Suprapubic skin (tissue), 3 donors: Measurements from ENCODE around the gene PTPRN2.

ENCODE experiments used
- POLR2A ChIP-seq, 2 donors: fragments of 450-650 bp; IDR thresholded peaks; one replicate each; pipeline ENCODE4 v1.6.1; 2017; ENCODE audit warnings: antibody characterized with exemption in 2 of 2, mild to moderate bottlenecking in 2 of 2, moderate library complexity in 2 of 2
- TF ChIP-seq, protein P1 (sequence below), 2 donors: fragments of 200-600 bp in 1 of 2; fragments of 450-650 bp in 1 of 2; sonication (generic) in 1 of 2; IDR thresholded peaks; one replicate each; pipeline ENCODE4 v1.5.1; 2016 to 2019; ENCODE audit warnings: antibody characterized with exemption in 2 of 2, mild to moderate bottlenecking in 1 of 2, moderate library complexity in 1 of 2

DNA sequence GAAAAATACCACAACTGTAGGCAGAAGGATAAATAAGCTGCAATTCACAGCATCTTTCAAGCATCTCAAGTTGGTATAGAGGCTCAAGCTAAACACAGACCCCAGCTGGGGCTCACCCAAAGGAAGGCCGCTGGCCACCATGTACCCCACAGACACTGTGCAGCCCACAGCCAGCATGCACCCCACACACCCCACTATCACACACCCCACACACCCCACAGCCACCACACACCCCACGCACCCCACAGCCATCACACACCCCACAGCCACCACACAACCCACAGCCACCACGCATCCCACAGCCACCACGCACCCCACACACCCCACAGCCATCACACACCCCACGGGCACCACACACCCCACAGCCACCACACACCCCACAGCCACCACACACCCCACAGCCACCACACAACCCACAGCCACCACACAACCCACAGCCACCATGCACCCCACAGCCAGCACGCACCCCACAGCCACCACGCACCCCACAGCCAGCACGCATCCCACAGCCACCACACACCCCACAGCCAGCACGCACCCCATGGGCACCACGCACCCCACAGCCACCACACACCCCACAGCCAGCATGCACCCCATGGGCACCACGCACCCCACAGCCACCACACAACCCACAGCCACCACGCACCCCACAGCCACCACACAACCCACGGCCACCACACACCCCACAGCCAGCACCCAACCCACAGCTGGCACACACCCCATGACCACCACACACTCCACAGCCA, 1036.1 kb downstream of the PTPRN2 start:
- no peak for TF ChIP-seq POLR2A (IDR thresholded peaks at IDR 0.05)
- TF ChIP-seq, protein P1, sequence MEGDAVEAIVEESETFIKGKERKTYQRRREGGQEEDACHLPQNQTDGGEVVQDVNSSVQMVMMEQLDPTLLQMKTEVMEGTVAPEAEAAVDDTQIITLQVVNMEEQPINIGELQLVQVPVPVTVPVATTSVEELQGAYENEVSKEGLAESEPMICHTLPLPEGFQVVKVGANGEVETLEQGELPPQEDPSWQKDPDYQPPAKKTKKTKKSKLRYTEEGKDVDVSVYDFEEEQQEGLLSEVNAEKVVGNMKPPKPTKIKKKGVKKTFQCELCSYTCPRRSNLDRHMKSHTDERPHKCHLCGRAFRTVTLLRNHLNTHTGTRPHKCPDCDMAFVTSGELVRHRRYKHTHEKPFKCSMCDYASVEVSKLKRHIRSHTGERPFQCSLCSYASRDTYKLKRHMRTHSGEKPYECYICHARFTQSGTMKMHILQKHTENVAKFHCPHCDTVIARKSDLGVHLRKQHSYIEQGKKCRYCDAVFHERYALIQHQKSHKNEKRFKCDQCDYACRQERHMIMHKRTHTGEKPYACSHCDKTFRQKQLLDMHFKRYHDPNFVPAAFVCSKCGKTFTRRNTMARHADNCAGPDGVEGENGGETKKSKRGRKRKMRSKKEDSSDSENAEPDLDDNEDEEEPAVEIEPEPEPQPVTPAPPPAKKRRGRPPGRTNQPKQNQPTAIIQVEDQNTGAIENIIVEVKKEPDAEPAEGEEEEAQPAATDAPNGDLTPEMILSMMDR (IDR thresholded peaks at IDR 0.05) = no peak
